Stimulated activated naive CD4-positive, alpha-beta T cell (primary cell): Measurements from ENCODE around the gene NDUFS1.
"Not testable (repeated sequence)": the region's sequence is repeated elsewhere in the genome, so short reads cannot be mapped to it uniquely, and the experiment has no call there.

Experiments
- DNase-seq, 6 experiments: peaks; one replicate each; lab custom pipeline; 2025; lab: John Stamatoyannopoulos, UW

Gene NDUFS1

GRCh38 chr2:206098471-206098870 lies 60.8 kb downstream of the NDUFS1 start:
- DNase-seq = no peak

GRCh38 chr2:206096876-206097275 lies 62.4 kb downstream of the NDUFS1 start:
- no peak for DNase-seq

GRCh38 chr2:206095536-206096332 lies 63.5 kb downstream of the NDUFS1 start:
- DNase-seq = no peak

GRCh38 chr2:206092297-206092696 lies 66.9 kb downstream of the NDUFS1 start:
- DNase-seq = no peak

- no peak for DNase-seq
Measured at GRCh38 chr2:206088248-206088647, 71.0 kb downstream of the NDUFS1 start.

GRCh38 chr2:206086716-206087350 lies 72.4 kb downstream of the NDUFS1 start:
- peak in 1 of 6 experiments; percentile 4 for DNase-seq

GRCh38 chr2:206085742-206086445 lies 73.3 kb downstream of the NDUFS1 start, which contains the start of gene INO80D:
Gene INO80D, minus strand, starts transcription at chr2:206086174. Its CDS starts 23,158 bp downstream, at chr2:206063016.
- peak; percentile 74 to 94 (median 86) for DNase-seq

- peak; percentile 37 to 90 (median 62) for DNase-seq
Measured at GRCh38 chr2:206084870-206085741, 74.1 kb downstream of the NDUFS1 start.

- peak in 2 of 6 experiments; percentile 21 to 58 for DNase-seq
Measured at GRCh38 chr2:206084439-206084869, 74.8 kb downstream of the NDUFS1 start.

GRCh38 chr2:206083602-206084438 lies 75.4 kb downstream of the NDUFS1 start:
- peak in 3 of 6 experiments; percentile 11 to 23 (median 20) for DNase-seq

- DNase-seq = no peak
Measured at GRCh38 chr2:206082298-206082843, 76.9 kb downstream of the NDUFS1 start.

GRCh38 chr2:206080927-206081326 lies 78.3 kb downstream of the NDUFS1 start:
- no peak for DNase-seq

GRCh38 chr2:206079699-206080465 lies 79.4 kb downstream of the NDUFS1 start:
- no peak for DNase-seq

GRCh38 chr2:206077879-206078278 lies 81.4 kb downstream of the NDUFS1 start:
- DNase-seq = not testable (repeated sequence)

GRCh38 chr2:206075113-206075512 lies 84.1 kb downstream of the NDUFS1 start:
- no peak for DNase-seq

- no peak for DNase-seq
Measured at GRCh38 chr2:206071807-206072206, 87.4 kb downstream of the NDUFS1 start.

GRCh38 chr2:206069417-206069816 lies 89.8 kb downstream of the NDUFS1 start:
- no peak for DNase-seq

- no peak for DNase-seq
Measured at GRCh38 chr2:206068207-206068606, 91.0 kb downstream of the NDUFS1 start.
